SU-DHL-6 (cell line): ENCODE data around the gene GREM2.

ENCODE experiments used
- H2AFZ ChIP-seq: fragments of 200-600 bp; sonication (generic); 2 replicates; pipeline ENCODE4 v1.6.1; 2014; ENCODE audit warnings: low read depth, mild to moderate bottlenecking, moderate library complexity, mixed read lengths, antibody characterized with exemption, low read length; ENCODE audit not compliant: severe bottlenecking
- H3F3A ChIP-seq: fragments of 200-600 bp; shearing (Covaris generic); 2 replicates; pipeline ENCODE4 v1.6.0; 2016; ENCODE audit warnings: antibody characterized with exemption, mild to moderate bottlenecking; ENCODE audit not compliant: insufficient read depth
- H3K27ac ChIP-seq: fragments of 200-600 bp; sonication (generic); 2 replicates; pipeline ENCODE4 v1.5.1; 2016; ENCODE audit warnings: low read depth, mild to moderate bottlenecking, low read length, moderate library complexity, mixed read lengths
- H3K27me3 ChIP-seq: fragments of 200-600 bp; sonication (generic), shearing (Covaris generic); 2 replicates; pipeline ENCODE4 v1.6.0; 2014; ENCODE audit warnings: mild to moderate bottlenecking, low read length
- H3K36me3 ChIP-seq: fragments of 200-600 bp; sonication (generic); 2 replicates; pipeline ENCODE4 v1.6.1; 2014; ENCODE audit warnings: mild to moderate bottlenecking, low read length, mixed read lengths
- H3K4me2 ChIP-seq: fragments of 300-600, 200-600 bp; shearing (Covaris generic), sonication (generic); 2 replicates; pipeline ENCODE4 v1.6.0; 2014; ENCODE audit warnings: low read length, low read depth, mild to moderate bottlenecking; ENCODE audit not compliant: poor library complexity, severe bottlenecking
- H3K4me3 ChIP-seq: fragments of 200-600 bp; sonication (generic); 2 replicates; pipeline ENCODE4 v1.5.1; 2014; ENCODE audit warnings: antibody characterized with exemption, low read length, mild to moderate bottlenecking, mixed read lengths; ENCODE audit not compliant: insufficient read depth, poor library complexity, severe bottlenecking
- H3K79me2 ChIP-seq: fragments of 200-600 bp; sonication (generic); 2 replicates; pipeline ENCODE4 v1.6.1; 2014; ENCODE audit warnings: mild to moderate bottlenecking, low read length, moderate library complexity; ENCODE audit not compliant: insufficient read depth
- H3K9ac ChIP-seq: fragments of 200-600 bp; sonication (generic); 2 replicates; pipeline ENCODE4 v1.7.0; 2014; ENCODE audit warnings: mild to moderate bottlenecking, low read length
- H3K9me2 ChIP-seq: fragments of 200-600 bp; sonication (generic); replicated peaks from 2 replicates; pipeline ENCODE4 v1.6.1; 2014; ENCODE audit warnings: low read length; ENCODE audit not compliant: insufficient read depth
- H3K9me3 ChIP-seq: fragments of 200-600 bp; sonication (generic); 2 replicates; pipeline ENCODE4 v1.6.1; 2014; ENCODE audit warnings: low read length, mixed read lengths; ENCODE audit not compliant: insufficient read depth
- H4K20me1 ChIP-seq: fragments of 200-600 bp; sonication (generic); 2 replicates; pipeline ENCODE4 v1.6.1; 2014; ENCODE audit warnings: low read depth, mild to moderate bottlenecking, antibody characterized with exemption, low read length, moderate library complexity, mixed read lengths
- EZH2phosphoT487 ChIP-seq: fragments of 200-600 bp; sonication (generic), shearing (Covaris generic); conservative IDR thresholded peaks from 2 replicates; pipeline ENCODE4 v1.6.1; 2018; ENCODE audit warnings: mild to moderate bottlenecking, antibody characterized with exemption, low read length, moderate library complexity, mixed read lengths
- TF ChIP-seq, protein P1 (sequence below): fragments of 200-600 bp; sonication (generic); IDR thresholded peaks from one replicate; pipeline ENCODE4 v1.5.1; 2017; ENCODE audit warnings: antibody characterized with exemption, mild to moderate bottlenecking, low read length, moderate library complexity; ENCODE audit not compliant: insufficient read depth, poor library complexity, severe bottlenecking

Gene GREM2

DNA sequence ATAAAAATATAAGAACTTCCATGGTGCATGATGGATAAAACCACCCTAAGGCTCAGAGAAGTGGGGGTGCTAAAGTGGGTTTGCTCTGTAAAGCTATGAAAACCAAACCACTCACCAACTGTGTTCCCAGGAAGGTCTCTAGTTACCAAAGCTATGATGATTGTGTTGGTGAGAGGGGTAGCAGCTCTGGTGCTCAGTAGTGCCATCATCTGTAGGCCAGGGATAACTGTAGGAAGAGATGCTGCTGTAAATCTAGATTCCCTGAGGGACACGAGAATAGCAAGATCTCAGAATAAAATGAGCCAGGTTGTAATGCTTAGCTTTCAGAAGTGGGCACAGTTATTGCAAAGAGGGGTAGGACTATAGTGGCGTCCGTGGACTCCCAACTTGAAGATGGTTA lies 124.5 kb downstream of the GREM2 start:
- Histone ChIP-seq H3K27ac (no peak overlapping the region), H3K27me3 (no peaks in the 10 kb centered on the region), H3K4me3 (no peak overlapping the region), H3K36me3 (no peaks in the 10 kb centered on the region), H3K4me2 (no peak overlapping the region), H3K79me2 (no peaks in the 10 kb centered on the region), H3K9me3 (no peaks in the 10 kb centered on the region), H3K9me2 (no peaks in the 10 kb centered on the region), H3K9ac (no peak overlapping the region), H2AFZ (no peak overlapping the region), H4K20me1 (no peaks in the 10 kb centered on the region), H3F3A (no peaks in the 10 kb centered on the region)
- TF ChIP-seq, protein P1, sequence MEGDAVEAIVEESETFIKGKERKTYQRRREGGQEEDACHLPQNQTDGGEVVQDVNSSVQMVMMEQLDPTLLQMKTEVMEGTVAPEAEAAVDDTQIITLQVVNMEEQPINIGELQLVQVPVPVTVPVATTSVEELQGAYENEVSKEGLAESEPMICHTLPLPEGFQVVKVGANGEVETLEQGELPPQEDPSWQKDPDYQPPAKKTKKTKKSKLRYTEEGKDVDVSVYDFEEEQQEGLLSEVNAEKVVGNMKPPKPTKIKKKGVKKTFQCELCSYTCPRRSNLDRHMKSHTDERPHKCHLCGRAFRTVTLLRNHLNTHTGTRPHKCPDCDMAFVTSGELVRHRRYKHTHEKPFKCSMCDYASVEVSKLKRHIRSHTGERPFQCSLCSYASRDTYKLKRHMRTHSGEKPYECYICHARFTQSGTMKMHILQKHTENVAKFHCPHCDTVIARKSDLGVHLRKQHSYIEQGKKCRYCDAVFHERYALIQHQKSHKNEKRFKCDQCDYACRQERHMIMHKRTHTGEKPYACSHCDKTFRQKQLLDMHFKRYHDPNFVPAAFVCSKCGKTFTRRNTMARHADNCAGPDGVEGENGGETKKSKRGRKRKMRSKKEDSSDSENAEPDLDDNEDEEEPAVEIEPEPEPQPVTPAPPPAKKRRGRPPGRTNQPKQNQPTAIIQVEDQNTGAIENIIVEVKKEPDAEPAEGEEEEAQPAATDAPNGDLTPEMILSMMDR, result no peak

DNA sequence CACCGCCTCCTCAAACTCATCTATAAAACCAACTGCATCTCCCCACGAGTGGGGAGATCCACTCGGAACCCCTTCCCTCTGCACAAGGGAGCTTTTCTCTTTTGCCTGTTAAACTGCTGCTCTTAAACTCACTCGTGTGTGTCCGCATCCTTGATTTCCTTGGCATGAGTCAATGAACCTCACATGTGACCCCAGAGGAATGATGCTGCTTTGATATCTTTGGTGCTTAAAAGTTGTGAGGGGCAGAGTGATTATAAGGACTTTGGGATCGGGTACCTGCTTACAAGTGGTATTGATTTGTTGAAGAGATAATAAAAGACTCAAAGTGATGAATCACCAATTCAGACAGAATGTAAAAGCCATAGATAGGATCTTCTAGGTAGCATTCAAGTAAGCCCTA lies 125.3 kb downstream of the GREM2 start:
- Histone ChIP-seq H3K27me3 (no peaks in the 10 kb centered on the region), H3K4me3 (no peak overlapping the region), H3F3A (no peaks in the 10 kb centered on the region)

DNA sequence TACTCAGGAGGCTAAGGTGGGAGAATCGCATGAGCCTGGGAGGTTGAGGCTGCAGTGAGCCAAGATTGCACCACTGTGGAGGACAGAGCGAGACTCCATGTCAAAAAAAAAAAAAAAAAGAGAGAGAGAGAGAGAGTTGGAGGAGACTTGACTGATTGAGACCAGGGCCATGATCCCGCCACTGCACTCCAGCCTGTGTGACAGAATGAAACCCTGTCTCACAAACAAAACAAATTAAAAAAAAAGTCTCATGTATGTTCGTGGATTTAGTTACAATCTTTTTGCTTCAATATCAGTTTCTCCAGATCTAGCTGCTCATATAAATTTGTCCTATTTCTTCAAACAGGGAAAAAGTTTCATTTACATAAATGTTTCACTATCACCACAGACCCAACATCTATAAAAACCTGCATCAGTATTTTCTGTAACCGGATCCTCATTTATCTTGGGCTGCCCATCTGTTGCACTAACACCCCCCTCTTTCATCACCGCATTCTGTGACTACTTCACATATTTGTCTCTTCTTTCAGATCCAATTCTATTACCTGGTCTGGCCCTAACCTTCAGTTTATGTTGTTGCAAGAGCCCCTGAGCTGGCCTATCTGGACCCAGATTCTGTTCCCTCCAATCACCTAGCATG lies 127.0 kb downstream of the GREM2 start:
- no peaks in the 10 kb centered on the region for H3K27me3 ChIP-seq
- TF ChIP-seq, protein P1, result no peak
- TF ChIP-seq EZH2phosphoT487, result no peak
- no peak overlapping the region for H3K27ac ChIP-seq
- H3K4me3 ChIP-seq, result no peak overlapping the region
- no peaks in the 10 kb centered on the region for H3K9me2 ChIP-seq
- no peaks in the 10 kb centered on the region for H3K79me2 ChIP-seq
- no peak overlapping the region for H2AFZ ChIP-seq
- no peak overlapping the region for H3K4me2 ChIP-seq
- no peaks in the 10 kb centered on the region for H3K36me3 ChIP-seq
- H4K20me1 ChIP-seq, result no peaks in the 10 kb centered on the region
- no peaks in the 10 kb centered on the region for H3F3A ChIP-seq
- no peak overlapping the region for H3K9ac ChIP-seq
- no peaks in the 10 kb centered on the region for H3K9me3 ChIP-seq

More for the DNA sequence above, 125.3 kb downstream of the GREM2 start:
- Histone ChIP-seq H3K27ac (no peak overlapping the region), H3K36me3 (no peaks in the 10 kb centered on the region), H3K9ac (no peak overlapping the region), H4K20me1 (no peaks in the 10 kb centered on the region), H3K9me2 (no peaks in the 10 kb centered on the region), H3K79me2 (no peaks in the 10 kb centered on the region), H3K9me3 (no peaks in the 10 kb centered on the region), H3K4me2 (no peak overlapping the region), H2AFZ (no peak overlapping the region)
- TF ChIP-seq, protein P1, result no peak
- no peak for TF ChIP-seq EZH2phosphoT487
